LNCAP (cell line): ENCODE measurements around the gene SEC14L5.

Source experiments
- CTCF ChIP-seq: fragments of 450-650 bp; IDR thresholded peaks from 2 replicates; pipeline ENCODE4 v1.5.1; 2017; ENCODE audit warnings: mild to moderate bottlenecking

SEC14L5 gene

GRCh38 chr16:4966736-4967453 is 8.8 kb downstream of the SEC14L5 start:
- no peak for TF ChIP-seq CTCF

GRCh38 chr16:4968879-4969483 is 10.9 kb downstream of the SEC14L5 start:
- no peak for TF ChIP-seq CTCF

- no peak for TF ChIP-seq CTCF
Observed at GRCh38 chr16:4970010-4970409, 11.9 kb downstream of the SEC14L5 start.

- no peak for TF ChIP-seq CTCF
Observed at GRCh38 chr16:4972938-4973587, 14.9 kb downstream of the SEC14L5 start.

GRCh38 chr16:4976079-4976478 is 17.9 kb downstream of the SEC14L5 start:
- no peak for TF ChIP-seq CTCF

GRCh38 chr16:4976611-4977145 is 18.5 kb downstream of the SEC14L5 start:
- TF ChIP-seq CTCF: no peak

- no peak for TF ChIP-seq CTCF
Observed at GRCh38 chr16:4979164-4979563, 21.0 kb downstream of the SEC14L5 start.
